ENCODE data around the gene NRIP3.

GRCh38 chr11:9039198-9039597, 35.4 kb upstream of the NRIP3 start:
- TF ChIP-seq YY1 (IDR thresholded peaks at IDR 0.05; ENCODE audit: insufficient read depth, insufficient read length) (no peak), ZNF274 (IDR thresholded peaks at IDR 0.05; ENCODE audit: low read depth, low read length) (no peak)

Measured in NT2/D1 (cell line).